ENCODE data around the gene SMIM11.

DNA sequence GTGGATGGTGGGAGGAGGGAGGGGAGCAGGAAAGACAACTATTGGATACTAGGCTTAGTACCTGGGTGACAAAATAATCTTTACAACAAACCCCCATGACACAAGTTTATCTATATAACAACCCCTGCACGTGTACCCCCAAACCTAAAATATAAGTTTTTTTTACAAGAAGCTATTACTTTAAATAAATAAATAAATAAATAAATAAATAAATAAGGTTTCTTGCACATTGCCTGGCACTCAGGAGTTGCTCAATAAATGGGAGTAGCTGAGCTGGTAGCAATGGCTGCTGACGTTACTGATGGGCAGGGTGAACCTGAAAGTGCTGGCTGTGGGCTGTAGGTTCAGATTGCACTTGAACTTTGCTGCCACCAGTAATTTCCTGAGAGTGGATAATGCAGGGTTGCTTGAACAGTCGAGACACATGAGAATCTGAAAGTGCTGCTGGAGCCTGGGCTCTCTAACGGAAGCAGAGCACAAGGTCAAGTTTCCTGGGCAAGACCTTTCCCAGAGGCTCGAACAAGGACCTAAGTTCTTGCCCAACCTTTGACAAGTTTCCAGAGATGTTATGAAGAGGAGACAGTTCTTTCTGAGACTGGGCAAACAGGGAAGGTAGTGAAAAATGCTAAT is 26.3 kb upstream of the SMIM11 start:
- TF ChIP-seq POLR2A (IDR thresholded peaks at IDR 0.05; ENCODE audit: low read depth, low read length) (no peak), POU2F2 (IDR thresholded peaks at IDR 0.05; ENCODE audit: low read depth, low read length) (no peak), POLR2AphosphoS5 (IDR thresholded peaks at IDR 0.05; ENCODE audit: low read depth, low read length) (no peak)
